ENCODE results near the gene RADIL.

The RADIL gene

GRCh38 chr7:4774007-4774406 lies 109.5 kb downstream of the RADIL start:
- no peak for DNase-seq

- no peak for DNase-seq
These were observed 111.2 kb downstream of the RADIL start for GRCh38 chr7:4772306-4772705.

- no peak for DNase-seq
These were observed 111.8 kb downstream of the RADIL start for GRCh38 chr7:4771737-4772136.

GRCh38 chr7:4770886-4771285 lies 112.6 kb downstream of the RADIL start:
- DNase-seq: no peak

GRCh38 chr7:4769761-4770160 lies 113.8 kb downstream of the RADIL start:
- DNase-seq: no peak

- DNase-seq: no peak
These were observed 114.6 kb downstream of the RADIL start for GRCh38 chr7:4768597-4769569.

GRCh38 chr7:4766666-4767519 lies 116.6 kb downstream of the RADIL start:
- no peak for DNase-seq

- no peak for DNase-seq
These were observed 117.6 kb downstream of the RADIL start for GRCh38 chr7:4765776-4766490.

- no peak for DNase-seq
These were observed 119.0 kb downstream of the RADIL start for GRCh38 chr7:4764402-4765007.

GRCh38 chr7:4763794-4764185 lies 119.7 kb downstream of the RADIL start:
- DNase-seq: no peak

GRCh38 chr7:4763091-4763793 lies 120.3 kb downstream of the RADIL start:
- no peak for DNase-seq

- no peak for DNase-seq
These were observed 121.1 kb downstream of the RADIL start for GRCh38 chr7:4762121-4763055.

GRCh38 chr7:4760952-4761351 lies 122.6 kb downstream of the RADIL start:
- DNase-seq: no peak

- DNase-seq: no peak
These were observed 124.3 kb downstream of the RADIL start for GRCh38 chr7:4759211-4759610.

GRCh38 chr7:4758791-4759190 lies 124.7 kb downstream of the RADIL start:
- DNase-seq: no peak

- no peak for DNase-seq
These were observed 125.4 kb downstream of the RADIL start for GRCh38 chr7:4758111-4758510.

- DNase-seq: no peak
These were observed 128.5 kb downstream of the RADIL start for GRCh38 chr7:4755045-4755444.

GRCh38 chr7:4754433-4755010 lies 129.0 kb downstream of the RADIL start:
- no peak for DNase-seq

- no peak for DNase-seq
These were observed 129.7 kb downstream of the RADIL start for GRCh38 chr7:4753598-4754432.

Measured in NCI-H187 treated with DMSO at 0.1 percent for 48 hours (cell line).